HEK293 (cell line): ENCODE measurements around the gene CYP4A11.

Source experiments
- CTCF ChIP-seq: fragments of 450-650 bp; formaldehyde crosslinking; IDR thresholded peaks from 2 replicates; pipeline ENCODE4 v1.5.1; 2016; ENCODE audit warnings: missing biosample characterization, missing genetic modification characterization
- HOXD13 ChIP-seq: sonication (generic); formaldehyde crosslinking; IDR thresholded peaks from 2 replicates; pipeline ENCODE4 v1.8.0; 2022; ENCODE audit warnings: missing genetic modification reagents, borderline replicate concordance

DNA sequence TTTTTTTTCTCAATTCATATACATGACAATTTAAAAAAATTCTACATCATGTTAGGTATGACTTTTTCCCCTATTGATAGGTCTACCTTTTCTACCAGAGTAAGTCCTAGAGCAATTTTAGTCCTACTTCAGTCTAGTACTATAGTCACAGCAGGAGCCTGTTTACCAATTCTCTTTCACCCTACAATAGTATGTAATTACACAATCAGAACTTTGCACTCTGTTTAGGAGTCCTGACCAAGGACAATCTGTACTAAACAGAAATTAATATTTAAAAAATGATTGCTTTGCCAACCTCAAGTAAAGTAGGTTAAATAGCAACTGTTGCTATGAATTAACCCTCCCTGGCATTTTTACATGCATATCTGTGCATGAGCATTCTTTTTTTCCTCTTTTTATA is 810 bp upstream of the CYP4A11 start:
- TF ChIP-seq CTCF (tag by site-specific recombination) (no peak), HOXD13 (no peak)
